H1 (cell line): ENCODE results near the gene SHROOM3. TPM values are rescaled to one million over a fixed set of nuclear protein-coding genes. Genes with fewer than 3 reads are reported as not detected.

Experiments
- ASH2L ChIP-seq: fragments of 200-600, 300-600 bp; sonication (generic); IDR thresholded peaks from one replicate; pipeline ENCODE4 v1.7.1; 2017; ENCODE audit warnings: low read length
- E2F6 ChIP-seq: IDR thresholded peaks from 2 replicates; pipeline ENCODE4 v1.6.1; 2012; ENCODE audit warnings: inconsistent platforms
- FOSL1 ChIP-seq: IDR thresholded peaks from 2 replicates; pipeline ENCODE4 v1.6.1; 2011; ENCODE audit warnings: mild to moderate bottlenecking, low read depth, low read length, moderate library complexity; ENCODE audit not compliant: insufficient read depth
- HDAC6 ChIP-seq: IDR thresholded peaks from one replicate; pipeline ENCODE4 v1.7.1; 2012; ENCODE audit warnings: low read depth, mild to moderate bottlenecking, inconsistent platforms, low read length, moderate library complexity
- JUN ChIP-seq: IDR thresholded peaks from 2 replicates; pipeline ENCODE4 v1.6.1; 2011; ENCODE audit warnings: low read depth, mild to moderate bottlenecking, improper control_type of control experiment, low read length
- KDM1A ChIP-seq: fragments of 200-600, 300-600 bp; sonication (generic); IDR thresholded peaks from 2 replicates; pipeline ENCODE4 v1.7.1; 2016; ENCODE audit warnings: mild to moderate bottlenecking, low read length, borderline replicate concordance
- KDM5A ChIP-seq: fragments of 200-600 bp; IDR thresholded peaks from 2 replicates; pipeline ENCODE4 v1.7.1; 2012; ENCODE audit warnings: mild to moderate bottlenecking, low read length, inconsistent platforms, mixed read lengths
- MAX ChIP-seq: IDR thresholded peaks from 2 replicates; pipeline ENCODE4 v1.6.1; 2012; ENCODE audit warnings: inconsistent platforms
- NANOG ChIP-seq: IDR thresholded peaks from 2 replicates; pipeline ENCODE4 v1.6.1; 2011; ENCODE audit warnings: low read length, low read depth, mild to moderate bottlenecking, inconsistent platforms; ENCODE audit not compliant: insufficient read depth, poor library complexity, severe bottlenecking
- NRF1 ChIP-seq: IDR thresholded peaks from 2 replicates; pipeline ENCODE4 v1.6.1; 2011; ENCODE audit warnings: mild to moderate bottlenecking, low read depth, low read length, improper control_type of control experiment
- POLR2A ChIP-seq, 2 experiments: IDR thresholded peaks; 1 replicate in 1 of 2; 2 replicates in 1 of 2; pipeline ENCODE4 v1.6.1; 2011; ENCODE audit warnings: low read depth in 2 of 2, low read length in 2 of 2, mild to moderate bottlenecking in 2 of 2; ENCODE audit errors: control extremely low read depth in 1 of 2
- POLR2AphosphoS5 ChIP-seq: IDR thresholded peaks from 2 replicates; pipeline ENCODE4 v1.6.1; 2011; ENCODE audit warnings: low read depth, low read length
- RAD21 ChIP-seq, 2 experiments: IDR thresholded peaks in 1 of 2; conservative IDR thresholded peaks in 1 of 2; 2 replicates each; pipeline ENCODE4 v1.6.1; 2011; ENCODE audit warnings: low read depth in 2 of 2, low read length in 2 of 2, improper control_type of control experiment in 1 of 2, inconsistent platforms in 1 of 2, mild to moderate bottlenecking in 1 of 2, moderate library complexity in 1 of 2
- RBBP5 ChIP-seq: IDR thresholded peaks from 2 replicates; pipeline ENCODE4 v1.7.1; 2012; ENCODE audit warnings: low read depth, mild to moderate bottlenecking, inconsistent platforms, low read length, moderate library complexity, borderline replicate concordance
- SUZ12 ChIP-seq: fragments of 200-600 bp; sonication (generic); IDR thresholded peaks from 2 replicates; pipeline ENCODE4 v1.6.1; 2012; ENCODE audit warnings: mild to moderate bottlenecking, inconsistent platforms, low read length, moderate library complexity, mixed read lengths
- TAF7 ChIP-seq: optimal IDR thresholded peaks from 2 replicates; pipeline ENCODE3; 2011; ENCODE audit warnings: low read depth, mild to moderate bottlenecking, inconsistent platforms, low read length, moderate library complexity, borderline replicate concordance
- TCF12 ChIP-seq: IDR thresholded peaks from 2 replicates; pipeline ENCODE4 v1.6.1; 2011; ENCODE audit warnings: low read depth, mild to moderate bottlenecking, low read length
- TEAD4 ChIP-seq: IDR thresholded peaks from 2 replicates; pipeline ENCODE4 v1.6.1; 2012; ENCODE audit warnings: low read depth, low read length, inconsistent platforms, mixed read lengths
- polyA plus RNA-seq, 7 experiments: library from polyadenylated mRNA; depleted of rRNA in 3 of 7; stranded (reverse) in 5 of 7; unstranded in 2 of 7; fragments of >200 nt in 5 of 7; fragments of 200-250 nt in 2 of 7; gene quantifications; 1 replicate in 5 of 7; 2 replicates in 1 of 7; 4 replicates in 1 of 7; pipeline versions ENCODE4 v1.2.1 to v1.2.3, GENCODE V29; 2011 to 2013; ENCODE audit warnings: missing spikeins in 2 of 7, mixed read lengths in 2 of 7
- total RNA-seq: library from RNA; stranded (reverse); fragmentation: NEBNext Ultra II Directional; extraction: Animal tissue kit (Norgen Biotek cat#: 25700); gene quantifications from 2 replicates; pipeline ENCODE4 v1.2.1, GENCODE V29; 2021
- TF ChIP-seq, protein P1 (sequence below): IDR thresholded peaks from 2 replicates; pipeline ENCODE4 v1.6.1; 2011; ENCODE audit warnings: low read depth, mild to moderate bottlenecking, low read length; ENCODE audit not compliant: insufficient read depth
- TF ChIP-seq, protein P2 (sequence below), 3 experiments: IDR thresholded peaks; 1 replicate in 2 of 3; 2 replicates in 1 of 3; pipeline versions ENCODE4 v1.5.1 to v1.6.1; 2011; ENCODE audit warnings: low read length in 3 of 3, mild to moderate bottlenecking in 3 of 3, inconsistent platforms in 2 of 3, low read depth in 1 of 3, moderate library complexity in 1 of 3; ENCODE audit not compliant: insufficient read depth in 1 of 3; ENCODE audit errors: control extremely low read depth in 1 of 3

Gene SHROOM3
- total and polyA plus RNA-seq, 2 of the 8 experiments (the other 6 are each of a cell fraction or from before 2014, with no cell fraction given) = 15.8 to 34.0 TPM

DNA sequence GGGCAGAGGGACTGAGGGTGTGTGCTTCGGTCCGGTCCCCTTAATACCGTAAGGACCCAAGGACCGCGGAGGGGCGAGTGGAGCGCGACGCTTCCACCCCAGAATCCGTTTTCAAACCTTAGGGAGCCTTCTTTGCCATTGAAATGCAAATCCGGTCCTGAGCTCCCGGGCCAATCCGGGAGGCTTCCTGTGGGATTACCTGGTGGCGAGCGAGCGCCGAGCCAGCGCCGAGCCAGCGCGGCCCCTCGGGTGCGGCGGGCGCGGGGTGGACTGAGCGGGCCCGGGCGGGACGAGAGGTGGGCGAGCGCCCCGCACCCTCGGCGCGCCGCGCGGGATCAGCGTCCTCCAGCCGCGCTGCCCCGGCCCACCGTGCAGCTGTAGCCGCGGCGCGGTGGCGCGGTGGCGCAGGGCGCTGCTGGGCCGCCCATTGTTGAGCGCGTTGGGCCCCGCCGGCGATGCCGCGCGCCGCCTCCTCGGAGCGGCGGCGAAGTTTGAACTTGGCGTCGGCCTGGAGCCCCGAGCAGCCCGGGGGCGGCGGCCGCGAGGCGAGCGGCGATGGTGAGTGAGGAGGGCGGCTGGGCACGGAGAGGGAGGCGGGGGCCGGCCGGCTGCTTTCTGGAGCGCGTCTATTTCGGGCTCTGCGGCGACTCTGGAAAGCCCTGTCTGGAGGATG is 254.3 kb downstream of the SHROOM3 start (continued):
- TF ChIP-seq, protein P1, sequence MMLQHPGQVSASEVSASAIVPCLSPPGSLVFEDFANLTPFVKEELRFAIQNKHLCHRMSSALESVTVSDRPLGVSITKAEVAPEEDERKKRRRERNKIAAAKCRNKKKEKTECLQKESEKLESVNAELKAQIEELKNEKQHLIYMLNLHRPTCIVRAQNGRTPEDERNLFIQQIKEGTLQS = no peak
- TF ChIP-seq TCF12 = no peak
- no peak for TF ChIP-seq KDM1A
- TF ChIP-seq RAD21 (IDR thresholded peaks at IDR 0.05 in 1 of 2, conservative IDR thresholded peaks at IDR 0.05 in 1 of 2; ENCODE audit: low read depth in 2 of 2, low read length in 2 of 2) = no peak; a peak in 1 of 4 replicates
- no peak for TF ChIP-seq SUZ12
- no peak for TF ChIP-seq KDM5A
- TF ChIP-seq FOSL1 = no peak
- no peak for TF ChIP-seq JUN
- TF ChIP-seq HDAC6 = no peak
- TF ChIP-seq NANOG = no peak
- peak; percentile 74 for TF ChIP-seq ASH2L
- peak; percentile 44 for TF ChIP-seq TAF7
- no peak for TF ChIP-seq E2F6
- peak; percentile 72 for TF ChIP-seq POLR2AphosphoS5
- TF ChIP-seq, protein P2, sequence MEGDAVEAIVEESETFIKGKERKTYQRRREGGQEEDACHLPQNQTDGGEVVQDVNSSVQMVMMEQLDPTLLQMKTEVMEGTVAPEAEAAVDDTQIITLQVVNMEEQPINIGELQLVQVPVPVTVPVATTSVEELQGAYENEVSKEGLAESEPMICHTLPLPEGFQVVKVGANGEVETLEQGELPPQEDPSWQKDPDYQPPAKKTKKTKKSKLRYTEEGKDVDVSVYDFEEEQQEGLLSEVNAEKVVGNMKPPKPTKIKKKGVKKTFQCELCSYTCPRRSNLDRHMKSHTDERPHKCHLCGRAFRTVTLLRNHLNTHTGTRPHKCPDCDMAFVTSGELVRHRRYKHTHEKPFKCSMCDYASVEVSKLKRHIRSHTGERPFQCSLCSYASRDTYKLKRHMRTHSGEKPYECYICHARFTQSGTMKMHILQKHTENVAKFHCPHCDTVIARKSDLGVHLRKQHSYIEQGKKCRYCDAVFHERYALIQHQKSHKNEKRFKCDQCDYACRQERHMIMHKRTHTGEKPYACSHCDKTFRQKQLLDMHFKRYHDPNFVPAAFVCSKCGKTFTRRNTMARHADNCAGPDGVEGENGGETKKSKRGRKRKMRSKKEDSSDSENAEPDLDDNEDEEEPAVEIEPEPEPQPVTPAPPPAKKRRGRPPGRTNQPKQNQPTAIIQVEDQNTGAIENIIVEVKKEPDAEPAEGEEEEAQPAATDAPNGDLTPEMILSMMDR (IDR thresholded peaks at IDR 0.05; ENCODE audit: control extremely low read depth in 1 of 3, insufficient read depth in 1 of 3, low read depth in 1 of 3, low read length in 3 of 3) = 0 out of 4 replicates have a peak, but pooled peaks of 1 of the 3 experiments have one; percentile 1
- no peak for TF ChIP-seq NRF1
- peak; percentile 78; the same call in 1 of the 2 replicates for TF ChIP-seq RBBP5
- 0 out of 2 replicates have a peak, but pooled peaks have one; percentile 17 for TF ChIP-seq MAX
- peak; percentile 18 to 71; a peak in 2 of 3 replicates for TF ChIP-seq POLR2A (IDR thresholded peaks at IDR 0.05; ENCODE audit: control extremely low read depth in 1 of 2, low read depth in 2 of 2, low read length in 2 of 2)
- no peak for TF ChIP-seq TEAD4
